Esophagus muscularis mucosa (tissue), 2 donors: Measurements from ENCODE around the gene CNR1.

ENCODE experiments used
- POLR2A ChIP-seq: fragments of 450-650 bp; IDR thresholded peaks from one replicate; pipeline ENCODE4 v1.6.1; 2017; ENCODE audit warnings: antibody characterized with exemption, moderate library complexity, mild to moderate bottlenecking, low read depth
- POLR2AphosphoS5 ChIP-seq, 2 donors: sonication (generic); formaldehyde crosslinking; IDR thresholded peaks; one replicate each; pipeline ENCODE4 v1.6.1; 2017; ENCODE audit warnings: antibody characterized with exemption in 2 of 2

- TF ChIP-seq POLR2AphosphoS5 (IDR thresholded peaks at IDR 0.05) (no peak), POLR2A (no peak)
Observed at GRCh38 chr6:88165087-88165843, 882 bp downstream of the CNR1 start.
